GM20431 (cell line): Measurements from ENCODE around the gene KRTAP10-10.
"Not testable (repeated sequence)": the region's sequence is repeated elsewhere in the genome, so short reads cannot be mapped to it uniquely, and the experiment has no call there.

Experiments used
- in situ Hi-C: fragments of 300-500 bp; cut with MseI, MboI; formaldehyde crosslinking; loops from one replicate; pipeline ENCODE4 v1.15.0; 2020; ENCODE audit warnings: low sequenced_read_pairs; ENCODE audit not compliant: unreplicated experiment

The KRTAP10-10 gene

GRCh38 chr21:44619886-44620285 is 17.3 kb upstream of the KRTAP10-10 start:
- in situ Hi-C loops = no loop called here

- in situ Hi-C loops = no loop called here
Measured at GRCh38 chr21:44623575-44623974, 13.6 kb upstream of the KRTAP10-10 start.

GRCh38 chr21:44625756-44626155 is 11.4 kb upstream of the KRTAP10-10 start:
- in situ Hi-C loops = no loop called here

GRCh38 chr21:44626262-44626661 is 10.9 kb upstream of the KRTAP10-10 start:
- in situ Hi-C loops = no loop called here

GRCh38 chr21:44626673-44627143 is 10.4 kb upstream of the KRTAP10-10 start, which contains the start of gene KRTAP10-9:
Gene KRTAP10-9 (plus strand): TSS chr21:44627093. CDS start chr21:44627172, 79 bp downstream.
- in situ Hi-C loops = no loop called here

GRCh38 chr21:44627181-44627822 is 9.9 kb upstream of the KRTAP10-10 start:
- in situ Hi-C loops = not testable (repeated sequence)

- in situ Hi-C loops = not testable (repeated sequence)
Measured at GRCh38 chr21:44627831-44628233, 9.3 kb upstream of the KRTAP10-10 start.

- in situ Hi-C loops = no loop called here
Measured at GRCh38 chr21:44628707-44629391, 8.3 kb upstream of the KRTAP10-10 start.

GRCh38 chr21:44630440-44630839 is 6.7 kb upstream of the KRTAP10-10 start:
- in situ Hi-C loops = no loop called here

- in situ Hi-C loops = no loop called here
Measured at GRCh38 chr21:44632067-44632466, 5.1 kb upstream of the KRTAP10-10 start.

GRCh38 chr21:44636209-44637017 is 743 bp upstream of the KRTAP10-10 start:
- in situ Hi-C loops = no loop called here

GRCh38 chr21:44637851-44638348 is 744 bp downstream of the KRTAP10-10 start:
- in situ Hi-C loops = not testable (repeated sequence)

- in situ Hi-C loops = not testable (repeated sequence)
Measured at GRCh38 chr21:44638506-44639330, 1.6 kb downstream of the KRTAP10-10 start.

GRCh38 chr21:44639331-44639655 is 2.1 kb downstream of the KRTAP10-10 start:
- in situ Hi-C loops = no loop called here

- in situ Hi-C loops = no loop called here
Measured at GRCh38 chr21:44640761-44641160, 3.6 kb downstream of the KRTAP10-10 start.

GRCh38 chr21:44643741-44644310 is 6.7 kb downstream of the KRTAP10-10 start:
- in situ Hi-C loops = no loop called here

GRCh38 chr21:44644878-44645277 is 7.7 kb downstream of the KRTAP10-10 start:
- in situ Hi-C loops = no loop called here

GRCh38 chr21:44646366-44647221 is 9.4 kb downstream of the KRTAP10-10 start, which contains the start of gene KRTAP10-11:
Gene KRTAP10-11 (plus strand): TSS chr21:44646414. CDS start chr21:44646459, 45 bp downstream.
- in situ Hi-C loops = not testable (repeated sequence)

- in situ Hi-C loops = no loop called here
Measured at GRCh38 chr21:44647222-44647552, 10.0 kb downstream of the KRTAP10-10 start.
